D341Med (cell line): ENCODE data around the gene BEST3.
"Not testable (repeated sequence)": the region's sequence is repeated elsewhere in the genome, so short reads cannot be mapped to it uniquely, and the experiment has no call there.

Source experiments
- DNase-seq: peaks from one replicate; pipeline ENCODE4 v3.0.0; 2012; ENCODE audit warnings: low spot score

BEST3 gene

GRCh38 chr12:69688021-69688420, 11.1 kb downstream of the BEST3 start:
- no peak for DNase-seq

GRCh38 chr12:69687390-69687789, 11.7 kb downstream of the BEST3 start:
- DNase-seq: no peak

DNA sequence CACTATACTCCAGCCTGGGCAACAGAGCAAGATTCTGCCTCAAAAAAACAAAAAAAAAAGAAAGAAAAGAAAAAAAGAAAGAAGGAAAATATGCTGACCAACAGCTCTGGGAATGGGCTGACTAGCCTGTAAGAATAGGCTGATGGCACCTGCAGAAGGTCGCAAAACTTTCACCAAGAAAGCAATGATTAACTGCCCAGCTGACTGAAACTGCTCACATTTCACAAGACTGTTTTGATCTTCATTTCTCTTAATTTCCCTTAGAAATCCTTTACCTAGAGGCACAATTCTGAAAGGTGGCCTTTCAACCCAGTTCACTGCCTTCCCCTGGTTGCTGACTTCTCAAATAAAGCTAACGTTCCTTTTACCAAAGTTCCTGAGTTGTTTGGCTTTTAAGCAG, 12.4 kb downstream of the BEST3 start:
- DNase-seq: no peak

DNA sequence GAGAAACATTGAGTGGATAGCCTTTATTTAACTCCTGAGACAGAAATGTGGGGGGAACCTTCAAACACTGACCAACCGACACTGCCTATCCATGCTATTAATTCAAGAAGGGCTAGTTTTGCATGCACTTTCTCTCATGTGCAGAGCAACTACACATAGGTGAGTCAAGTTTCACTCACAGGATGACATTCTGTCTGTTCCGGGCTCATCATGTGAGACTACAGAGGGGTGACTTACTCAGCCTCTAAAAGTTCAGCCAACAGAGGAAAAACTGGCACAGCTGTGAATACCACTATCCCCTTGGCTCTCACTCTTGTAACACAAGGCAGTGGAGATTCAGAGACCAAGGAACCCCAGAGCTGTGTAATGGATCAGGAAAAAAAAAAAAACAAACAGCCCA, 13.3 kb downstream of the BEST3 start:
- no peak for DNase-seq

DNA sequence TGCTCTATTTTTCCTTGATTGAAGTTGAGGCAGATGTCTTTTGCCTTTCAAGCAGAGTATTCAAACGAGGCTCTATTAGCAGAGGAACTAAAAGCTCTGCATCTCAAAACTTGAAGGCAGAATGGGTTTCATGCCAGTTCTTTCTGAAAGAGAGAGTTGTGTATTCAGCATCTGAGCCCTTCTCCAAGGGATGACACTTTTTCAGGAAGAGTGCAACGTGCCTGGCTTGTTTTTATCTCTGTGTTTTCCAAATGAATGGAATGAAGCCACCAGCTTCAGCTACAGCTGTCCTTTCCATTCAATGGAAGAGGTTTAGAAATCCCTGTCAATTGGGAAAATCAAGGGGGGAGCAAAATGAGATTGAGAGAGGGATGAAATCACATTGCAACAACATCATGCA, 14.6 kb downstream of the BEST3 start:
- DNase-seq: no peak

DNA sequence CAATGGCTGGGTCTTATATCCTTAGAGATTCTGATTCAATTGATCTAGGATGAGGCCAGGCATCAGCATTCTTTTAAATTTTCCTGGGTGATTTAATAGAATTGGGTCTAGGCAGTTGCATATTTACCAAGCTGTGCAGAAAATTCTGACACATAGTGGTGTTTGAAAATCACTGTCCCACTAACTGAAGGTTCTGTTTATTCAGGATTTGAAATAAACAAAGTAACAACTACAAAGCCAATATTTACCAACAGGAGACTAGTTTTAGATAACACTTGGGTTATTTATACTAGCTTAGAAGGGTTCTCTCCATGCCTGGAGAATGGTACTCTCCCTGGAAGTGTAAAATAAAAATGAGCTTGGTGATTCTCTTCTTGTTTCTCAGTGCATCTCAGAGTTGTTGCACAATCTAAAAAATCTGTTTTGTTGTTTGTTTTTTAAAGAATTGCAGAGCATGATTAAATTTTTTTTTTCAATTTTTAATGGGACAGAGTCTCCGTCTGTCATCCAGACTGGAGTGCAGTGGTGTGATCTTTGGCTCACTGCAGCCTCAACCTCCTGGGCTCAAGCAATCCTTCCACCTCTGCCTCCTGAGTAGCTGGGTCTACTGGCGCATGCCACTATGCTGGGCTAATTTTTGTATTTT, 16.9 kb downstream of the BEST3 start:
- DNase-seq: no peak

DNA sequence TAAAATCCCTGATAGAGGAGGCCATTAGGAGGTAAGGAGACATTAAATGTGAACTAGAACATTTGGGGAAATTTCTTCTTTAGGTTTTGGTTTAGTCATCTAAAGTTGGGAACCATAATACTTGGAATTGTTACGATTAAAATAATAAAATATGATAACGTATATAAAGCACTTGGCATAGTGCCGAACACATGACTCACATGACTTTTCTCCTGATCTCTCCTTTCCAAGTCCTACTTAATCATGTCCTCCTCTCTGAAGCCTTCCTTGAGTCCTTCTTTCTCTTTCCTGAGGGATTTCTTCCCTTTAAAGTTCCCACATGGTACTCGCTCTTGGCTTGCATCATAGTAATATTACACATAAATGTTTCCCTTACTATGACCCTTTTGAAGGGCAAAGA, 20.0 kb downstream of the BEST3 start:
- no peak for DNase-seq

- DNase-seq: no peak
Measured at GRCh38 chr12:69676257-69677012, 22.7 kb downstream of the BEST3 start.

GRCh38 chr12:69672195-69672594, 26.9 kb downstream of the BEST3 start:
- no peak for DNase-seq

- DNase-seq: no peak
Measured at GRCh38 chr12:69671597-69671996, 27.5 kb downstream of the BEST3 start.

GRCh38 chr12:69666798-69667197, 32.3 kb downstream of the BEST3 start:
- no peak for DNase-seq

DNA sequence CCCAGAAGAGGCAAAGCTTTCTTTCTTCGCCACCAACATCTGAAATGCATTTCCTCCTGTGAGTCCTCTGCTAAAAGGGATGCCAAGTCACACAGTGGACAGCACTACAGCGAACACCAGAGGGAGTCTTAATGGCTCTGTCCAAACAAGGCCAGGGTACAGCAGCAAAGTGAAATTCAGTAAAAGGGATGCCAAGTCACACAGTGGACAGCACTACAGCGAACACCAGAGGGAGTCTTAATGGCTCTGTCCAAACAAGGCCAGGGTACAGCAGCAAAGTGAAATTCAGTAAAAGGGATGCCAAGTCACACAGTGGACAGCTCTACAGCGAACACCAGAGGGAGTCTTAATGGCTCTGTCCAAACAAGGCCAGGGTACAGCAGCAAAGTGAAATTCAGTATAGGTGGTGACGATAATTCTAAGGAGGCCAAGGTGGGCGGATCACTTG, 34.1 kb downstream of the BEST3 start:
- not testable (repeated sequence) for DNase-seq

GRCh38 chr12:69663726-69664125, 35.4 kb downstream of the BEST3 start:
- DNase-seq: no peak

DNA sequence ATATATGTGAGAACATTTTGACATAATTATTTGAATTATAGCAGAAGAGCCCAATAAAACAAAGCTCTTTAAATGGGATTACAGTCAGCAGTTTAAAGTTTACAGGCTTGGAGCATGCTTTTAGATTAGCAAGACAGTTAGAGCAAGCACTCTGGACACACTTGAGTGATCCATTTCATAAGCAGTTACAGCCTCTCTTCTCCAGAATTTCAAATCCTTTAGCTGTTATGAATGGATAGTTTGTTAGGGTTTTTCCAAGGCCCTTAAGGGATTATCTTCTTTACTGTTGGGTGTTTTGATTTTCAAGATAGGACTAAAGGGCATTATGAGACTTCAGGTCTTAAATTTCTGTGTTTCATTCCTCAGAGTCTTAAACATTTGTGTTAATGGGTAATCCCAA, 36.3 kb downstream of the BEST3 start:
- no peak for DNase-seq

DNA sequence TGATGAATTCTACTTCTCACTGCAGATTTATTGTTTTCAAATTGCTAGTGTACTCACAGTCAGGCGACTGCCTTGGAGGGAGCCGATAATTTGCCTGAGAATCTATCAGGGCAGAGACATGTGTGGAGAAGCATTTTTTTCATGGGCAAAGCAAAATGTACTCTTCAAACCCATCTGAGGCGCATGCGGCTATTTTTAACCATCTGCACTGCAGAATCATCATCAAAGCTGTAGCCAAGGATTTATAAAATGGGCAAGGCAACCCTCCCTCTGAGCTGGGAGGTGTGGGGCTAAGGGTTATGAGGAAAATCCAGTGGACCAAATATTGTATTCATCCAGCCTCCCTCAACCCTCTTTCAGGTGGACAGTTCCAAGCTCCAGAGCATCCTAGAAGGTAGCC, 37.7 kb downstream of the BEST3 start:
- no peak for DNase-seq

DNA sequence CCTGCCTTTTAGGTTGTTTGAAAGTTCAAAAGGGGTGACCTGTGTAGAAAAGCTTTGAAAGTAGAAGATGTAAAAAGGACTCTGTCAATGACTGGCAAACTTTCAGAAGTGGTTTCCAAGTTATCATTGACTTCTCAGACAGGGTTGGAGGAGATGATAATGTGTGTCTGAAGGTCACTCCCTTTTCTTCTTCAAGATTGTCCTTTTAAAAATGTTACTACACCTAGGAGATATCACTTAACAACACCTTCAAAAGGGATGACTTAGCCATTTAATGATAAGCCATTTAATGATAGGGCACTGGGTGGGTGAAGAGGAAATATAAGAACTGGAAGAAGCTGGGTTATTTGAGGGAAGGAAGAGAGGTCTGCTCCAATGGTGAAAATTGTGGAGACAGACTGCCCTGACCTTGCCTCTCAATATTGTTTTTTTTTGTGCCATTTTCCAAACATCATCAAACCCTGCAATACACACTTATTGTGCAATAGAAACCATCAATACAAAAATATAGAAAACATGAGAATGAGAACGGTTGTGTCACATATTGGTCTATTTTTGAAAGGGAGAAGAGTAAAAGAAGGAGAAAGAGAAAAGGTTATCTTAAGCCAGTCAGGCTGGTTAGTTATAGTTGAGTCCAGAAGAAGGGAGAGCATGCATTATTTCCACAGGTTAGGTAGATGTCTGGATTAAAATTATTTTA, 38.8 kb downstream of the BEST3 start:
- no peak for DNase-seq

- DNase-seq: no peak
Measured at GRCh38 chr12:69658203-69658602, 40.9 kb downstream of the BEST3 start.

GRCh38 chr12:69657376-69658137, 41.5 kb downstream of the BEST3 start:
- DNase-seq: no peak

- DNase-seq: no peak
Measured at GRCh38 chr12:69655616-69656340, 43.3 kb downstream of the BEST3 start.

GRCh38 chr12:69653703-69654102, 45.4 kb downstream of the BEST3 start:
- no peak for DNase-seq

DNA sequence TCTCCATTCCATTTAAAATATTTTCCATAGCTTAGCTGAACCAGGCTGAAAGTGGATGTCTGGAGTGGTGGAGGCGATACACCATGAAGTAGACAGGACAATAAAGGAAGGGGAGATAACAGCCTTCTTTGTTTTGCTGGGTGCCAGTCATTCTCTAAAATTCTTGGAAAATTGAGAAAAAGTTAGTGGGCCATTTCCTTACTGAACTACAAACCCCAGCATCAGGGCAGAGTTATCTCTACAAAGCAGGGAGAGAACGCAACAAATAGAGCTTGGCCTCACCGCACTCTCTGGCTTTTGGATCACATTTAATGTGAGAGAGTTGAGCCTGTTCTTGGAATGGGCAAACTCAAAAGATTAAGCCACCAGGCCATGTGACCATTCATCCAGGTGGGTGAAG, 47.2 kb downstream of the BEST3 start:
- DNase-seq: no peak

DNA sequence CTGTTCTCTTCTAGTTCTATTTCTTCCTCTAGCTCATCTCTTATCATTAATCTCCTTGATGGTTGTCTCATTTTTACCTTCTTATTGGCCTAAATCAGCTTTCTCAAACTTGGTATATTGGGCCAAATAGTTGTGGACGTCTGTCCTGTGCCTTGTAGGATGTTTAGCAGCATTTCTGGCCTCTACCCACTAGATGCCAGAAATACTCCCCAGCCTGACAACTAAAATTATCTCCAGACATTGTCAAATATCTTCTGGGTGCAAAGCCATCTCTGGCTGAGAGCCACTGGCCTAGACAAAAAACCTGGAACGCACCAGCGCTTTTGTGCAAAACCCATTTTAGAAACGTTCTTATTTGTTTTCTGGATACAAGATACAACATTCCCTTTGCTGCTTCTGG, 49.6 kb downstream of the BEST3 start:
- no peak for DNase-seq
